OCI-LY7 (cell line): ENCODE measurements around the gene BCL10. TPM values are rescaled to one million over a fixed set of nuclear protein-coding genes. Genes with fewer than 3 reads are reported as not detected.

Experiments used
- BruUV-seq: library from RNA; stranded (reverse); fragments of 400-500 nt; replicated peaks from 2 replicates; lab custom pipeline; 2021; lab: Mats Ljungman, UMichigan
- CTCF ChIA-PET: fragments of 300-600 bp; sonication (Branson Sonifier 250); formaldehyde crosslinking; loops from one replicate; lab custom pipeline; 2022; ENCODE audit warnings: antibody characterized with exemption; ENCODE audit not compliant: unreplicated experiment; lab: Charles Lee
- POLR2A ChIA-PET: fragments of 300-600 bp; sonication (Branson Sonifier 250); formaldehyde crosslinking; loops from one replicate; lab custom pipeline; 2022; ENCODE audit warnings: antibody characterized with exemption; lab: Charles Lee
- DNase-seq: peaks from one replicate; pipeline ENCODE4 v3.0.0-alpha.2; 2015; ENCODE audit warnings: low spot score
- H2AFZ ChIP-seq: fragments of 200-600 bp; sonication (generic), shearing (Covaris generic); 2 replicates; pipeline ENCODE4 v1.6.1; 2014; ENCODE audit warnings: mild to moderate bottlenecking, antibody characterized with exemption, low read length, moderate library complexity
- H3K27ac ChIP-seq: fragments of 200-600 bp; sonication (generic); 2 replicates; pipeline ENCODE4 v1.5.1; 2014; ENCODE audit warnings: mixed run types, low read depth, mild to moderate bottlenecking, moderate library complexity, low read length, inconsistent platforms; ENCODE audit not compliant: poor library complexity, severe bottlenecking
- H3K36me3 ChIP-seq: fragments of 200-600 bp; sonication (generic); 2 replicates; pipeline ENCODE4 v1.6.1; 2014; ENCODE audit warnings: mild to moderate bottlenecking, antibody characterized with exemption, low read length, moderate library complexity, mixed read lengths; ENCODE audit not compliant: insufficient read depth
- H3K4me1 ChIP-seq: fragments of 200-600 bp; sonication (generic); 2 replicates; pipeline ENCODE4 v1.5.1; 2014; ENCODE audit warnings: mild to moderate bottlenecking, low read length; ENCODE audit not compliant: insufficient read depth, poor library complexity, severe bottlenecking
- H3K4me2 ChIP-seq: fragments of 200-600 bp; sonication (generic); 2 replicates; pipeline ENCODE4 v1.6.1; 2014; ENCODE audit warnings: mild to moderate bottlenecking, low read length
- H3K4me3 ChIP-seq: fragments of 200-600 bp; sonication (generic); 2 replicates; pipeline ENCODE4 v1.5.1; 2014; ENCODE audit warnings: mild to moderate bottlenecking, low read depth, low read length; ENCODE audit not compliant: poor library complexity, severe bottlenecking
- H3K79me2 ChIP-seq: fragments of 200-600 bp; sonication (generic); 2 replicates; pipeline ENCODE4 v1.6.1; 2016; ENCODE audit warnings: low read depth, mild to moderate bottlenecking, low read length, moderate library complexity, mixed read lengths; ENCODE audit not compliant: insufficient read depth
- H3K9me2 ChIP-seq: fragments of 200-600 bp; sonication (generic); 2 replicates; pipeline ENCODE4 v1.6.1; 2016; ENCODE audit warnings: mild to moderate bottlenecking, low read length, mixed read lengths; ENCODE audit not compliant: insufficient read depth
- H3K9me3 ChIP-seq: fragments of 200-600 bp; sonication (generic); 2 replicates; pipeline ENCODE4 v1.6.1; 2014; ENCODE audit warnings: mild to moderate bottlenecking, mixed run types, low read length, mixed read lengths
- H4K20me1 ChIP-seq: fragments of 200-600 bp; sonication (generic); 2 replicates; pipeline ENCODE4 v1.6.1; 2014; ENCODE audit warnings: mild to moderate bottlenecking, antibody characterized with exemption, low read length, moderate library complexity, mixed read lengths; ENCODE audit not compliant: insufficient read depth
- CTCF ChIP-seq: fragments of 200-600 bp; sonication (generic); conservative IDR thresholded peaks from 2 replicates; pipeline ENCODE4 v1.5.1; 2014; ENCODE audit warnings: mild to moderate bottlenecking, antibody characterized with exemption, low read length, moderate library complexity, mixed read lengths
- EZH2phosphoT487 ChIP-seq: fragments of 200-600 bp; sonication (generic); IDR thresholded peaks from 2 replicates; pipeline ENCODE4 v1.6.1; 2018; ENCODE audit warnings: low read depth, borderline replicate concordance, mild to moderate bottlenecking, mixed run types, antibody characterized with exemption, low read length, moderate library complexity, mixed read lengths
- intact Hi-C: fragments of 100-400 bp; cut with micrococcal nuclease; formaldehyde crosslinking; loops from one replicate; pipeline ENCODE4 v1.10.0; 2022; ENCODE audit not compliant: unreplicated experiment
- total RNA-seq, 2 experiments: library from RNA; depleted of rRNA in 1 of 2; stranded (reverse); fragments of >200 nt in 1 of 2; shearing (Covaris generic) in 1 of 2; gene quantifications; 2 replicates each; pipeline ENCODE4 v1.2.3, GENCODE V29; 2014 to 2022

The BCL10 gene
- total RNA-seq, 2 experiments from 2014 or later: 17.4 to 29.0 TPM

- H3K4me2 ChIP-seq: no peak overlapping the region
- TF ChIP-seq EZH2phosphoT487: no peak
- TF ChIP-seq CTCF: no peak
- H4K20me1 ChIP-seq: no peaks in the 10 kb centered on the region
- DNase-seq: no peak
- no TSS peak for BruUV-seq
- intact Hi-C loops: no loop called here
- ChIA-PET CTCF (no interaction called here), POLR2A (interaction anchor here (0.6 kb wide), 1 partner anchor 10 kb away, joined by 3 read pairs; no protein-coding TSS in a partner anchor)
- no peak overlapping the region for H2AFZ ChIP-seq
- H3K9me3 ChIP-seq: no peaks in the 10 kb centered on the region
- no peak overlapping the region for H3K27ac ChIP-seq
- H3K9me2 ChIP-seq: no peaks in the 10 kb centered on the region
- no peaks in the 10 kb centered on the region for H3K4me1 ChIP-seq
- H3K36me3 ChIP-seq: no peaks in the 10 kb centered on the region
- H3K4me3 ChIP-seq: no peak overlapping the region
- no peaks in the 10 kb centered on the region for H3K79me2 ChIP-seq
Observed at GRCh38 chr1:85313888-85314696, 37.7 kb upstream of the BCL10 start.

- BruUV-seq: no TSS peak
- Histone ChIP-seq H3K9me2 (no peaks in the 10 kb centered on the region), H3K9me3 (no peaks in the 10 kb centered on the region), H3K4me1 (peaks cover 4% of the 10 kb centered on the region), H3K4me3 (no peak overlapping the region), H3K79me2 (no peaks in the 10 kb centered on the region), H4K20me1 (no peaks in the 10 kb centered on the region), H3K27ac (no peak overlapping the region), H2AFZ (no peak overlapping the region), H3K36me3 (no peaks in the 10 kb centered on the region), H3K4me2 (no peak overlapping the region)
- TF ChIP-seq EZH2phosphoT487 (no peak), CTCF (no peak)
- intact Hi-C loops: no loop called here
- ChIA-PET POLR2A (no interaction called here), CTCF (no interaction called here)
- DNase-seq: no peak
Observed at GRCh38 chr1:85311818-85312217, 35.4 kb upstream of the BCL10 start.

- Histone ChIP-seq H3K4me1 (peaks cover 4% of the 10 kb centered on the region), H3K9me2 (no peaks in the 10 kb centered on the region), H3K4me2 (no peak overlapping the region), H3K36me3 (no peaks in the 10 kb centered on the region), H3K4me3 (no peak overlapping the region), H4K20me1 (no peaks in the 10 kb centered on the region), H3K79me2 (no peaks in the 10 kb centered on the region), H2AFZ (no peak overlapping the region), H3K27ac (no peak overlapping the region), H3K9me3 (no peaks in the 10 kb centered on the region)
- no TSS peak for BruUV-seq
- TF ChIP-seq CTCF (no peak), EZH2phosphoT487 (no peak)
- POLR2A ChIA-PET: interaction anchor here (1.2 kb wide), 1 partner anchor 32 kb away, joined by 3 read pairs; the partner anchor contains the start of gene BCL10
- intact Hi-C loops: loop anchor here (10.0 kb wide), 1 partner anchor 396 kb away; the partner anchor contains the start of gene ZNHIT6
- CTCF ChIA-PET: no interaction called here
- no peak for DNase-seq
Observed at GRCh38 chr1:85308833-85309350, 32.5 kb upstream of the BCL10 start.
